HepG2 (cell line): ENCODE data around the gene TPSB2. TPM values are rescaled to one million over a fixed set of nuclear protein-coding genes. Genes with fewer than 3 reads are reported as not detected.
"Not testable (repeated sequence)": the region's sequence is repeated elsewhere in the genome, so short reads cannot be mapped to it uniquely, and the experiment has no call there.

Experiments used
- ATAC-seq: fragments of 200-7000 bp; cut with Tn5 transposase; 3 replicates; pipeline ENCODE4 v1.9.1; 2020; ENCODE audit warnings: mild to moderate bottlenecking, moderate library complexity
- BruUV-seq: library from RNA; stranded (reverse); fragments of 400-500 nt; replicated peaks from 2 replicates; lab custom pipeline; 2021; lab: Mats Ljungman, UMichigan
- CTCF ChIA-PET: fragments of 300-600 bp; formaldehyde crosslinking; extraction: SDS; loops from one replicate; lab custom pipeline; 2021; ENCODE audit warnings: low total read pairs, inconsistent platforms, low intra/inter-chr PET ratio; lab: Yijun Ruan, JAX
- POLR2A ChIA-PET: fragments of 350-600 bp; sonication (Branson Sonifier 250); formaldehyde crosslinking; loops from one replicate; lab custom pipeline; 2020; ENCODE audit warnings: antibody characterized with exemption, inconsistent platforms; lab: Yijun Ruan, JAX
- DNase-seq: peaks from one replicate; pipeline ENCODE4 v3.0.0-alpha.2; 2015; ENCODE audit warnings: low spot score
- FAIRE-seq: peaks from 3 replicates; lab custom pipeline; 2011; peaks lifted over from hg19 to GRCh38; lab: Jason Lieb, UNC
- H2AFZ ChIP-seq: one replicate; pipeline ENCODE4 v1.6.1; 2011; ENCODE audit warnings: low read length, inconsistent platforms
- H3K27ac ChIP-seq: fragments of 300-600 bp; 3 replicates; pipeline ENCODE4 v1.8.0; 2011; ENCODE audit warnings: mixed run types, mild to moderate bottlenecking, mixed read lengths, low read length, inconsistent platforms; ENCODE audit not compliant: insufficient read depth; ENCODE audit errors: extremely low read length
- H3K27me3 ChIP-seq, 2 experiments: fragments of 200-600 bp in 1 of 2; 2 replicates in 1 of 2; 3 replicates in 1 of 2; pipeline versions ENCODE4 v1.6.0 to v1.8.0; 2011; ENCODE audit warnings: low read length in 2 of 2, mild to moderate bottlenecking in 2 of 2, moderate library complexity in 2 of 2, inconsistent platforms in 1 of 2; ENCODE audit not compliant: insufficient read depth in 2 of 2, control insufficient read depth in 1 of 2
- H3K36me3 ChIP-seq, 2 experiments: fragments of 200-600 bp in 1 of 2; replicated peaks in 1 of 2; 2 replicates in 1 of 2; 3 replicates in 1 of 2; pipeline versions ENCODE4 v1.5.1 to v1.8.0; 2011; ENCODE audit warnings: low read length in 2 of 2, inconsistent platforms in 1 of 2; ENCODE audit not compliant: insufficient read depth in 2 of 2, control insufficient read depth in 1 of 2
- H3K4me1 ChIP-seq: 2 replicates; pipeline ENCODE4 v1.5.1; 2012; ENCODE audit warnings: low read length, inconsistent platforms; ENCODE audit not compliant: insufficient read depth
- H3K4me2 ChIP-seq: 2 replicates; pipeline ENCODE4 v1.6.0; 2011; ENCODE audit warnings: low read depth, low read length, inconsistent platforms
- H3K4me3 ChIP-seq, 3 experiments: fragments of 200-600 bp in 1 of 3; sonication (generic), shearing (Covaris generic) in 1 of 3; replicated peaks in 1 of 3; 2 replicates each; pipeline ENCODE4 v1.5.1; 2011 to 2016; ENCODE audit warnings: low read length in 3 of 3, inconsistent platforms in 2 of 3, low read depth in 2 of 3, mild to moderate bottlenecking in 2 of 3, control low read depth in 1 of 3, mixed read lengths in 1 of 3; ENCODE audit not compliant: insufficient read depth in 1 of 3
- H3K79me2 ChIP-seq: one replicate; pipeline ENCODE4 v1.6.1; 2011; ENCODE audit warnings: low read length, inconsistent platforms; ENCODE audit not compliant: insufficient read depth
- H3K9ac ChIP-seq: 2 replicates; pipeline ENCODE4 v1.6.0; 2011; ENCODE audit warnings: mild to moderate bottlenecking, low read depth, low read length, inconsistent platforms; ENCODE audit not compliant: insufficient read depth
- H3K9me3 ChIP-seq: 2 replicates; pipeline ENCODE4 v1.5.1; 2012; ENCODE audit warnings: mild to moderate bottlenecking, low read length
- H4K20me1 ChIP-seq: 2 replicates; pipeline ENCODE4 v1.6.0; 2011; ENCODE audit warnings: inconsistent platforms, mild to moderate bottlenecking, low read length, moderate library complexity; ENCODE audit not compliant: insufficient read depth
- WGBS: methylation state at CpG from one replicate; pipeline ENCODE4 v1.1.6; 2017; ENCODE audit warnings: low lambda C conversion rate; 5-methylcytosine and 5-hydroxymethylcytosine counted together
- in situ Hi-C: cut with HindIII; loops from 2 replicates; pipeline ENCODE4 v1.10.0; 2017; ENCODE audit warnings: low pct_unique_long_range_greater_than_20kb; ENCODE audit not compliant: extremely low pct_ligation_motif_present
- intact Hi-C: fragments of 100-400 bp; cut with micrococcal nuclease; formaldehyde crosslinking; loops from one replicate; pipeline ENCODE4 v1.10.0; 2022; ENCODE audit not compliant: unreplicated experiment
- polyA plus RNA-seq, 8 experiments: library from polyadenylated mRNA; depleted of rRNA in 3 of 8; stranded (reverse) in 7 of 8; unstranded in 1 of 8; fragments of >200 nt; fragmentation: Illumina TruSeq in 4 of 8; extraction: Trizol in 4 of 8; gene quantifications; 2 replicates each; pipeline versions ENCODE4 v1.2.1 to v1.2.3, GENCODE V29; 2011 to 2016; ENCODE audit warnings: low read depth in 4 of 8, missing spikeins in 1 of 8, mixed read lengths in 1 of 8; ENCODE audit not compliant: insufficient read depth in 1 of 8
- total RNA-seq, 5 experiments: library from RNA; depleted of rRNA; stranded (reverse); fragments of >200 nt; fragmentation: Illumina TruSeq; extraction: Trizol; gene quantifications; 2 replicates each; pipeline ENCODE4 v1.2.3, GENCODE V29; 2016; ENCODE audit warnings: low read depth in 1 of 5

The TPSB2 gene
- total and polyA plus RNA-seq, 2 of the 13 experiments (the other 11 are each of a cell fraction or from before 2014, with no cell fraction given): not detected

DNA sequence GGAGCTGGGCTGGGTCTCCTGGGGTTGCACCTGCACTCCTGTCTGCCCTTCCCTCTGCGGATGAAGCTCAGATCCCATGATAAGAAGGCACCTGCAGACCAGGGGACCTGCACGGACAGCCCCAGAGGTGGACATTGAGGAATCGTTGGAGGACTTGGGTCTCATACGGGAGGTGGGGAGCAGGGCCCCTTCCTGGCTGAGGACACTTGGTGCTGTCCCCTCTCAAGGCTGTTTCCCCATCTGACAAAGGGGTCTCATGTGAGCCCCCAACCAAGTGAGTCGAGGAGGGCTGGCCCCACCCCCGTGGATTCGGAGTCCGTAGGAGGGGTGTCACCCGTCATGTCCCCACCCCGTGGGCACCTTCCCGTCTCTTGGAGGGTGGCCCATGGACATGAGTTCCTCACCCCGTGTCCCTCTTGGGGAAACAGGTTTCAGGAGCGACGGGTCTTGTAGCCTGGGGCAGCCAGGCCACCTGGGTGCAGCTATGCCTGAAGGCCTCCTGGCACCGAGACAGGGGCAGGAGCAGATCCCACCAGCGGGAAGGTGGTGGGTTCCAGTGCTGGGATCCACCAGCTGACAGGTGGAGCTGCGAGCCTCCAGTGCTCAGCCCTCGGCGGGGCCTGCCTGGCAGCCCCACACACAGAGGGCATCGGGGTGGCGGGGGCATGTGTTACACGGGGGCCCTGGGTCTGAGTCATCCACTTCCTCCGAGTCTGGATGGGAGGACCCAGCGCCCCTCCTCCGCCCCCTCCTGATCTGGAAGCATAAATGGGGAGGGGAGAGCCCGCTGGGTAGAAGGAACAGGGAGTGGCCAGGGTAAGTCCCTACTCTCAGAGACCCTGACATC, 25.5 kb upstream of the TPSB2 start, which contains the start of gene TPSD1:
Gene TPSD1 (plus strand): TSS at position 794 of the 847 bp plus-strand sequence. CDS start 212 bp downstream, outside the sequence.
- CTCF ChIA-PET: not testable (repeated sequence)
- 8% methylated on average over 9 of the region's 26 CpGs for WGBS

DNA sequence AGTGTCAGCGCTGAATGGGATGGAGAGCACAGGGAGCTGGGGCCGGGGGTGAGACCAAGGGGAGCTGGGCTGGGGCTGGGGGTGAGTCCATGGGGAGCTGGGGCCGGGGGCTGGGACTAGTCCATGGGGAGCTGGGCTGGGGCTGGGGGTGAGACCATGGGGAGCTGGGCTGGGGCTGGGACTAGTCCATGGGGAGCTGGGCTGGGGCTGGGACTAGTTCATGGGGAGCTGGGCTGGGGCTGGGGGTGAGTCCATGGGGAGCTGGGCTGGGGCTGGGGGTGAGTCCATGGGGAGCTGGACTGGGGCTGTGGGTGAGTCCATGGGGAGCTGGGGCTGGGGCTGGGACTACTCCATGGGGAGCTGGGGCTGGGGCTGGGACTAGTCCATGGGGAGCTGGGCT, 24.8 kb upstream of the TPSB2 start:
- 23% methylated on average over 3 of the region's 3 CpGs for WGBS
- H3K4me3 ChIP-seq, DNase-seq, H3K9ac ChIP-seq, H3K4me2 ChIP-seq, ATAC-seq, in situ Hi-C loops, H3K79me2 ChIP-seq, CTCF ChIA-PET, FAIRE-seq, H3K9me3 ChIP-seq, H2AFZ ChIP-seq, H3K4me1 ChIP-seq, H3K36me3 ChIP-seq, POLR2A ChIA-PET, BruUV-seq, H3K27ac ChIP-seq, intact Hi-C loops, H4K20me1 ChIP-seq: not testable (repeated sequence)
- peaks cover 12 to 29% of the 10 kb centered on the region in 2 experiments; a peak in 4 of 5 replicates for H3K27me3 ChIP-seq

More for the DNA sequence above, 25.5 kb upstream of the TPSB2 start, which contains the start of gene TPSD1:
- H2AFZ ChIP-seq, H3K4me2 ChIP-seq, H3K27ac ChIP-seq, H4K20me1 ChIP-seq, intact Hi-C loops, POLR2A ChIA-PET, H3K79me2 ChIP-seq, H3K36me3 ChIP-seq, H3K9me3 ChIP-seq, H3K4me1 ChIP-seq, FAIRE-seq, H3K4me3 ChIP-seq, in situ Hi-C loops, BruUV-seq, H3K9ac ChIP-seq, DNase-seq: not testable (repeated sequence)
- peaks cover 13 to 35% of the 10 kb centered on the region in 2 experiments; a peak in 4 of 5 replicates for H3K27me3 ChIP-seq
- peak; percentile 8; the same call in 2 of the 3 replicates for ATAC-seq

DNA sequence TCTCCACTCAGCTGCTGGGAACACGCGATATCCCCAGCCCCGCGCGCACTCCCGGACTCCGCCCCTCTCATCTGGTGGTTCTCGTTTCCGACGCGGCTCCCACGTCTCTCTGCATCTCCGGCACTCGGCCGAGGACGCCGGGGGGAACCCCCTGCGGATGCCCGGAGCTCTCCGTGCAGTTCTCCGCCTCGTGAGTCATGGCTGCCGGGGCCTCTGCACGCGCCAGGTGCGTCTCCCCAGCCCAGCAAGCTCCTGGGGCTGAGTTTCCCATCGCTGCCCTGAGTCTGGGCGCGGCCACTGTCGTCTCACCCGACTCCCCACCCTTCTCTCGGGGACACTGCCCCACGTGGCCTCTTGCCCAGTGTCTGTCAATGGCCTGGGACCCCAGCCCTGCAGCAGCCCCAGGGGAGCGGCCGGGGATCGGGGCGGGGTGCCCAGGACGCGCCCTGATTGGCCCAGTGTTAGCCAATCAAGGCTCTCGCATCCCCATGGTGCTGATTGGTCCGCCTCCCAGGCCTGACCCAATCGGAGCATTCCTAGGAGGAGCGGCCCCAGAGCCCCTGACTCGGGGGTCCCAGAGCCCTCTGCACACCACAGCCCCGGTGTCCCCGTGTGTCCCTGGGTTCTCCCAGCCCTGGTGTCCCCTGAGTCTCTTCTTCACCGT, 23.8 kb upstream of the TPSB2 start:
- H3K4me1 ChIP-seq, FAIRE-seq, CTCF ChIA-PET, H3K79me2 ChIP-seq, H4K20me1 ChIP-seq, POLR2A ChIA-PET, intact Hi-C loops, in situ Hi-C loops, H3K4me2 ChIP-seq, H3K4me3 ChIP-seq, H3K36me3 ChIP-seq, H3K9me3 ChIP-seq, H3K27ac ChIP-seq, BruUV-seq, H2AFZ ChIP-seq, H3K9ac ChIP-seq, DNase-seq: not testable (repeated sequence)
- peaks cover 5 to 19% of the 10 kb centered on the region in 2 experiments; a peak in 4 of 5 replicates for H3K27me3 ChIP-seq
- peak; percentile 72 for ATAC-seq
- no CpG with 5 or more reads among the region's 47 CpGs for WGBS

DNA sequence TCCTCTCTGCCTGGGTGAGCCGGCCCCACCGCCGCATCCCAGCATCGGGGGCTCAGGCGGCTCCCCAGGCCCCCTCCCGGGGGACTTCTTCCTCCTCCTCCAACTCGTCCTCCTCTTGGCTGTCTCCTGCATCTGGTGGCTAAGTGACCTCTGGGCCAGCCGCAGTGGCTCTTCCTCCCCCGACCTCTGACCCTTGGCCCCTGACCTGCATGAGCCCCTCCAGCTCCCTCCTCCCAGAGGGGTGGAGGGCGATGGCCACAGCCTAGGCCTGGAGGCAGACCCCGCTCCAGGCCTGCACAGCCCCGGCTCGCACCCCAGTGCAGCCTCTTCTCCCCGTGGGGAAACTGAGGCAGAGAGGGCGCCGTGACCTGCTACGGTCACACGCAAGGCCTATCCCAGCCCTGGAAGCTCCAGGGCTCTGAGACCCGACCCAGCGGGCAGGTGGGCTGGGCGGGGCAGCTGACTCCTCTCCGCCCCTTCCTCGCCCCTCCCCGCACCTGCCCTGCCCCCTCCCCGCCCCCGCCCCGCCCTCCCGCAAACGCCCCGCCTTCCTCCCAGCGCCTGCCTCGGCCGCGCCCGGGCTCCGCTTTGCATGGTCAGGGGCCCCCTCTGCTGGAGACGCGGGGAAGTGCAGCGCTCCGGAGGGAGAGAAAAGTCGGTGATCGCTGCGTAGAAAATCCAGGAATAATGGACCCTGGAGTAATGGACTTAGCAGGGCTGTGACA, 19.2 kb upstream of the TPSB2 start:
- H3K27ac ChIP-seq, H3K4me2 ChIP-seq, H4K20me1 ChIP-seq, H3K4me1 ChIP-seq, DNase-seq, H3K9me3 ChIP-seq, CTCF ChIA-PET, H3K79me2 ChIP-seq, BruUV-seq, H3K4me3 ChIP-seq, H3K9ac ChIP-seq, H3K36me3 ChIP-seq, POLR2A ChIA-PET, in situ Hi-C loops, intact Hi-C loops, H2AFZ ChIP-seq: not testable (repeated sequence)
- peaks cover 1 to 28% of the 10 kb centered on the region in 2 experiments; a peak in 4 of 5 replicates for H3K27me3 ChIP-seq
- FAIRE-seq: peak; percentile 46
- no CpG with 5 or more reads among the region's 43 CpGs for WGBS
- peak; percentile 58 for ATAC-seq
